Activated CD4-positive, alpha-beta T cell treated with anti-CD3 and anti-CD28 coated beads, Interleukin-2, amount 50 U/mL, for 24 hours (primary cell): ENCODE data around the gene SORCS2.

Source experiments
- DNase-seq, 2 donors: peaks; one replicate each; pipeline ENCODE4 v3.0.0-alpha.2; 2020; ENCODE audit warnings: low read depth in 1 of 2, low spot score in 1 of 2

SORCS2 gene

GRCh38 chr4:7712021-7712671 lies 519.8 kb downstream of the SORCS2 start:
- DNase-seq = no peak

- DNase-seq = no peak
Measured at GRCh38 chr4:7713757-7714156, 521.4 kb downstream of the SORCS2 start.

- DNase-seq = no peak
Measured at GRCh38 chr4:7714176-7714575, 521.8 kb downstream of the SORCS2 start.

- no peak for DNase-seq
Measured at GRCh38 chr4:7714738-7715137, 522.4 kb downstream of the SORCS2 start.

GRCh38 chr4:7715271-7716009 lies 523.1 kb downstream of the SORCS2 start:
- DNase-seq = no peak

- no peak for DNase-seq
Measured at GRCh38 chr4:7716010-7716721, 523.8 kb downstream of the SORCS2 start.

GRCh38 chr4:7717161-7717560 lies 524.8 kb downstream of the SORCS2 start:
- DNase-seq = no peak

GRCh38 chr4:7717946-7718490 lies 525.7 kb downstream of the SORCS2 start:
- no peak for DNase-seq

- DNase-seq = peak; percentile 41 to 58
Measured at GRCh38 chr4:7719354-7720174, 527.2 kb downstream of the SORCS2 start.

GRCh38 chr4:7721984-7722551 lies 529.7 kb downstream of the SORCS2 start:
- DNase-seq = no peak

- no peak for DNase-seq
Measured at GRCh38 chr4:7722766-7723387, 530.5 kb downstream of the SORCS2 start.

GRCh38 chr4:7723625-7724024 lies 531.3 kb downstream of the SORCS2 start:
- no peak for DNase-seq

- DNase-seq = no peak
Measured at GRCh38 chr4:7725951-7726350, 533.6 kb downstream of the SORCS2 start.

GRCh38 chr4:7726665-7727413 lies 534.5 kb downstream of the SORCS2 start:
- DNase-seq = no peak

- no peak for DNase-seq
Measured at GRCh38 chr4:7727749-7728148, 535.4 kb downstream of the SORCS2 start.

- no peak for DNase-seq
Measured at GRCh38 chr4:7731437-7731836, 539.1 kb downstream of the SORCS2 start.

- no peak for DNase-seq
Measured at GRCh38 chr4:7732263-7732662, 539.9 kb downstream of the SORCS2 start.

- no peak for DNase-seq
Measured at GRCh38 chr4:7733201-7733600, 540.9 kb downstream of the SORCS2 start.

GRCh38 chr4:7733801-7734650 lies 541.7 kb downstream of the SORCS2 start:
- DNase-seq = no peak
